HUDEP-2 (cell line): Measurements from ENCODE around the gene CSNK2A3.

ENCODE experiments used
- DNase-seq, 76 experiments: peaks; one replicate each; lab custom pipeline; 2025; ENCODE audit not compliant: unreplicated experiment in 76 of 76; lab: John Stamatoyannopoulos, UW

CSNK2A3 gene

GRCh38 chr11:11344045-11344444 is 9.0 kb downstream of the CSNK2A3 start:
- no peak for DNase-seq

GRCh38 chr11:11338304-11338703 is 14.7 kb downstream of the CSNK2A3 start:
- DNase-seq, result no peak

- no peak for DNase-seq
Measured at GRCh38 chr11:11336664-11337063, 16.4 kb downstream of the CSNK2A3 start.

GRCh38 chr11:11335043-11335442 is 18.0 kb downstream of the CSNK2A3 start:
- no peak for DNase-seq

- DNase-seq, result no peak
Measured at GRCh38 chr11:11334607-11335006, 18.4 kb downstream of the CSNK2A3 start.

GRCh38 chr11:11332141-11332710 is 20.8 kb downstream of the CSNK2A3 start:
- DNase-seq, result no peak

- DNase-seq, result no peak
Measured at GRCh38 chr11:11329062-11329806, 23.8 kb downstream of the CSNK2A3 start.

GRCh38 chr11:11324090-11324489 is 29.0 kb downstream of the CSNK2A3 start:
- DNase-seq, result no peak

- DNase-seq, result no peak
Measured at GRCh38 chr11:11322101-11322500, 30.9 kb downstream of the CSNK2A3 start.

- no peak for DNase-seq
Measured at GRCh38 chr11:11320825-11321224, 32.2 kb downstream of the CSNK2A3 start.

- DNase-seq, result no peak
Measured at GRCh38 chr11:11318961-11319360, 34.1 kb downstream of the CSNK2A3 start.

- DNase-seq, result no peak
Measured at GRCh38 chr11:11318461-11318860, 34.6 kb downstream of the CSNK2A3 start.

- DNase-seq, result no peak
Measured at GRCh38 chr11:11316651-11317230, 36.3 kb downstream of the CSNK2A3 start.

GRCh38 chr11:11313902-11314692 is 39.0 kb downstream of the CSNK2A3 start:
- no peak for DNase-seq

- no peak for DNase-seq
Measured at GRCh38 chr11:11313426-11313825, 39.6 kb downstream of the CSNK2A3 start.

- no peak for DNase-seq
Measured at GRCh38 chr11:11312738-11313137, 40.3 kb downstream of the CSNK2A3 start.

- no peak for DNase-seq
Measured at GRCh38 chr11:11311169-11311568, 41.9 kb downstream of the CSNK2A3 start.

- no peak for DNase-seq
Measured at GRCh38 chr11:11309906-11310305, 43.1 kb downstream of the CSNK2A3 start.

- no peak for DNase-seq
Measured at GRCh38 chr11:11308249-11308648, 44.8 kb downstream of the CSNK2A3 start.

GRCh38 chr11:11306855-11307254 is 46.2 kb downstream of the CSNK2A3 start:
- DNase-seq, result peak in 26 of 76 experiments; percentile 2 to 49 (median 22)

GRCh38 chr11:11304550-11304949 is 48.5 kb downstream of the CSNK2A3 start:
- no peak for DNase-seq
